Lung (tissue), 12 donors: Measurements from ENCODE around the gene RAB27A. TPM values are rescaled to one million over a fixed set of nuclear protein-coding genes. Genes with fewer than 3 reads are reported as not detected.

Experiments
- ATAC-seq: fragments of 200-7000 bp; cut with Tn5 transposase; one replicate; pipeline ENCODE4 v1.9.1; 2020; ENCODE audit warnings: moderate number of reproducible peaks; ENCODE audit not compliant: insufficient read depth, low FRiP score
- DNase-seq, 3 donors: peaks; one replicate each; pipeline ENCODE4 v3.0.0-alpha.2; 2013 to 2017
- H3K27ac ChIP-seq, 2 donors: one replicate each; pipeline ENCODE4 v1.5.1; 2013; ENCODE audit warnings: mild to moderate bottlenecking in 2 of 2, moderate library complexity in 2 of 2, control low read depth in 1 of 2, inconsistent platforms in 1 of 2, low read depth in 1 of 2, low read length in 1 of 2
- H3K27me3 ChIP-seq, 3 donors: one replicate each; pipeline ENCODE4 v1.5.1; 2013; ENCODE audit warnings: low read length in 2 of 3; ENCODE audit not compliant: control insufficient read depth in 3 of 3, insufficient read depth in 3 of 3
- H3K36me3 ChIP-seq, 4 donors: one replicate each; pipeline ENCODE4 v1.5.1; 2013; ENCODE audit warnings: low read length in 4 of 4, mild to moderate bottlenecking in 1 of 4, moderate library complexity in 1 of 4; ENCODE audit not compliant: control insufficient read depth in 4 of 4, insufficient read depth in 4 of 4
- H3K4me1 ChIP-seq, 5 donors: one replicate each; pipeline ENCODE4 v1.5.1; 2013; ENCODE audit warnings: low read length in 5 of 5, mild to moderate bottlenecking in 2 of 5, moderate library complexity in 1 of 5; ENCODE audit not compliant: control insufficient read depth in 5 of 5, insufficient read depth in 5 of 5
- H3K4me3 ChIP-seq: one replicate; pipeline ENCODE4 v1.5.1; 2013; ENCODE audit warnings: mild to moderate bottlenecking, control low read depth, moderate library complexity
- H3K9ac ChIP-seq, 2 donors: one replicate each; pipeline ENCODE4 v1.5.1; 2013; ENCODE audit warnings: low read length in 2 of 2, control low read depth in 1 of 2; ENCODE audit not compliant: insufficient read depth in 1 of 2
- H3K9me3 ChIP-seq, 4 donors: one replicate each; pipeline ENCODE4 v1.5.1; 2013; ENCODE audit warnings: low read length in 3 of 4, mild to moderate bottlenecking in 1 of 4, moderate library complexity in 1 of 4; ENCODE audit not compliant: control insufficient read depth in 4 of 4, insufficient read depth in 3 of 4
- WGBS, 2 donors: extraction: QIAGEN DNeasy Blood & Tissue Kit; methylation state at CpG; one replicate each; pipeline ENCODE4 v1.1.7; 2013; 5-methylcytosine and 5-hydroxymethylcytosine counted together
- polyA plus RNA-seq, 2 donors: library from polyadenylated mRNA; stranded (reverse); fragments of 200-250 nt; gene quantifications; one replicate each; pipeline ENCODE4 v1.2.1, GENCODE V29; 2013
- total RNA-seq, 2 donors: library from RNA; depleted of rRNA in 1 of 2; stranded (reverse); fragments of >200 nt in 1 of 2; gene quantifications; one replicate each; pipeline ENCODE4 v1.2.1, GENCODE V29; 2014 to 2021
- TF ChIP-seq, protein P1 (sequence below): IDR thresholded peaks from 2 replicates; pipeline ENCODE4 v1.5.1; 2012; ENCODE audit warnings: mild to moderate bottlenecking; ENCODE audit errors: control extremely low read depth, extremely low read depth
- donor health status: control.
- donor health status: control.
- donor health status: Bipolar disorder and iron deficiency.
- donor health status: healthy.
- donor health status: DM: yes; HTN: yes; CAD: no.

The RAB27A gene
- total and polyA plus RNA-seq, 4 donors: 24.4 to 77.1 (median 63.4) TPM

DNA sequence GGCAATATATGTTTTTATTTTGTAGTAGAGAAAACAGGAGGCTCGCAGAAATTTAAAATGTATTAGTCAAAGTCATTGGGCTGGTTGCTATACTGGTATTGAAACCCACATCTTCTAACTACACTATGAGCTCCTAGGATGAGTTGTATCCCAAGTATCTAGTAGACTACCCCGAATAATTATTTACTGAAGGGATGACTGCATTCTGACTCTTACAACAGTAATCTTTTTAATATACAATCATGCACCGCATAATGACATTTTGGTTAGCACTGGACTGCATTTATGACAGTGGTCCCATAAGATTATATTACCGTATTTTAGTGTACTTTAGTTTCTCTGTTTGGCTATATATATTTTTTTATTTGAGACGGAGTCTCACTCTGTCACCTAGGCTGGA lies 44.8 kb upstream of the RAB27A start:
- Histone ChIP-seq H3K9me3 (no peaks in the 10 kb centered on the region), H3K27me3 (no peaks in the 10 kb centered on the region), H3K27ac (no peak overlapping the region), H3K36me3 (peaks cover 9 to 18% (median 12%) of the 10 kb centered on the region in 4 donors), H3K4me3 (no peak overlapping the region), H3K9ac (no peak overlapping the region), H3K4me1 (no peaks in the 10 kb centered on the region)
- TF ChIP-seq, protein P1, sequence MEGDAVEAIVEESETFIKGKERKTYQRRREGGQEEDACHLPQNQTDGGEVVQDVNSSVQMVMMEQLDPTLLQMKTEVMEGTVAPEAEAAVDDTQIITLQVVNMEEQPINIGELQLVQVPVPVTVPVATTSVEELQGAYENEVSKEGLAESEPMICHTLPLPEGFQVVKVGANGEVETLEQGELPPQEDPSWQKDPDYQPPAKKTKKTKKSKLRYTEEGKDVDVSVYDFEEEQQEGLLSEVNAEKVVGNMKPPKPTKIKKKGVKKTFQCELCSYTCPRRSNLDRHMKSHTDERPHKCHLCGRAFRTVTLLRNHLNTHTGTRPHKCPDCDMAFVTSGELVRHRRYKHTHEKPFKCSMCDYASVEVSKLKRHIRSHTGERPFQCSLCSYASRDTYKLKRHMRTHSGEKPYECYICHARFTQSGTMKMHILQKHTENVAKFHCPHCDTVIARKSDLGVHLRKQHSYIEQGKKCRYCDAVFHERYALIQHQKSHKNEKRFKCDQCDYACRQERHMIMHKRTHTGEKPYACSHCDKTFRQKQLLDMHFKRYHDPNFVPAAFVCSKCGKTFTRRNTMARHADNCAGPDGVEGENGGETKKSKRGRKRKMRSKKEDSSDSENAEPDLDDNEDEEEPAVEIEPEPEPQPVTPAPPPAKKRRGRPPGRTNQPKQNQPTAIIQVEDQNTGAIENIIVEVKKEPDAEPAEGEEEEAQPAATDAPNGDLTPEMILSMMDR: no peak
- no peak for DNase-seq
- 88 to 98% methylated on average over 5 of the region's 5 CpGs for WGBS, 2 donors
- ATAC-seq: no peak

DNA sequence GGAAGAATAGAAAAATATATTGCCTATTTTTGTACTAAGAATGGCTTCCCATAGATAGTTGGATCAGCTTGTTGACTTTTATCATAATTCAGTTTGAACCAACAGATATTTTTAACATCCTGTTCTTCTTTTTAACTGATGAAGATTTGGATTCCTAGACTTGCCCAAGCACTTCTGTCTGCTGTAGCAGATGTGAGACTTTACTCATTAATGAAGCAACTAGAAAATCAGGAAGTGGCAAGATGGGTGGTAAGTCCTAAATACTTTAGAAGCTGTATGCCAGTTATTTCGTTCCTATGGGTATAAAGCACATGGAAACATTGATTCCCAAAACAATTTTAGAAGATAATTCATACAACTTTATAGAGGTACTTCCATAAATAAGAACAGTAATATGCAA lies 37.8 kb upstream of the RAB27A start:
- ATAC-seq: no peak
- DNase-seq: no peak
- WGBS, 2 donors: 34 to 71% methylated on average over 1 of the region's 1 CpG
- H3K4me3 ChIP-seq: no peak overlapping the region
- no peak overlapping the region for H3K9ac ChIP-seq
- peaks cover 0 to 2% (median 0%) of the 10 kb centered on the region in 5 donors for H3K4me1 ChIP-seq
- TF ChIP-seq, protein P1: no peak
- H3K36me3 ChIP-seq: peaks cover 0 to 14% (median 8%) of the 10 kb centered on the region in 4 donors
- H3K27me3 ChIP-seq: no peaks in the 10 kb centered on the region
- no peak overlapping the region for H3K27ac ChIP-seq
- no peaks in the 10 kb centered on the region for H3K9me3 ChIP-seq

DNA sequence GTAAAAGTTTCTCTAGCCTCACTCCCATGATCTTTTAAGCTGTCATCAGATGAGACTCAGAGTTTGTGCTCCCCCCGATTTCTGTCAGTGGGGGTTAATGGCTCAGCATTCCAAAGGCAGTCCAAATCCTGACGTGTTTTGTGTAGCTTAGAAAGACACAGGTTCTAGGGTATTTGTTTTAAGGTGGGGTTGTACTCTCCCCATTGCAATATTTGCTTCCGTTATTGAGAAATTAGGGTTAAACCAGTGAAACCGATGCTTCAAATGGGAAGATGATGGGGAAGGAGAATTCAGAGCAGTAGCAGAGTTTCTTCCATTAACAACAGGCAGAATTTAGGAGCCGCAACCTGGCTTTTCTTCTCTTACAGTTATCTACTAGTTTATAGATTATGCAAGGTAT lies 32.9 kb upstream of the RAB27A start:
- Histone ChIP-seq H3K27ac (no peak overlapping the region), H3K4me3 (no peak overlapping the region)
- no peak for ATAC-seq

DNA sequence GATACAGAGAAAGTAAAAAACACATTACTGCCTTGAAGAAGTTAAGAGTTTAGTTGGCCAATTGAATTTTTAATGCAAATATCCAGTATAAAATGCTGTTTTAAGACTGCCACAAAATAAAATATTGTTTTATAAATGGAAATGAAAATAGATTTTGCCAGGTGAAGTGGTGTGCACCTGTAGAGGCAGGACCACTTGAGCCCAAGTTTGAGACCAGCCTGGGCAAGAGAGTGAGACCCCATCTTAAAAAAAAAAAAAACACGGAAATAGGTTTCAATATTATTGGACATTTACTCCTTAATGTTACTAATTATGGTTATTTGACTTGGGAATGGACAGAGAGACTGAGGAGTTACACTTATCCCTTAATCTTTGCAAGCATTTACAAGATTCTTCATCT lies 31.4 kb upstream of the RAB27A start:
- no peak for DNase-seq
- WGBS, 2 donors: 86 to 96% methylated on average over 1 of the region's 1 CpG
- Histone ChIP-seq H3K9ac (no peak overlapping the region), H3K4me3 (no peak overlapping the region), H3K9me3 (no peaks in the 10 kb centered on the region), H3K27ac (no peak overlapping the region), H3K36me3 (peaks cover 0 to 1% (median 0%) of the 10 kb centered on the region in 4 donors), H3K4me1 (peaks cover 0 to 11% (median 3%) of the 10 kb centered on the region in 5 donors), H3K27me3 (no peaks in the 10 kb centered on the region)
- TF ChIP-seq, protein P1: no peak
- no peak for ATAC-seq

More for the DNA sequence above, 32.9 kb upstream of the RAB27A start:
- TF ChIP-seq, protein P1: no peak
- Histone ChIP-seq H3K36me3 (peaks cover 0 to 1% (median under 1%) of the 10 kb centered on the region in 4 donors), H3K9ac (no peak overlapping the region), H3K27me3 (no peaks in the 10 kb centered on the region), H3K9me3 (no peaks in the 10 kb centered on the region), H3K4me1 (peaks cover 0 to 11% (median 3%) of the 10 kb centered on the region in 5 donors)
- 40 to 74% methylated on average over 5 of the region's 5 CpGs for WGBS, 2 donors
- DNase-seq: no peak
